Neural progenitor cell (in vitro differentiated cells): ENCODE data around the gene UPK2.

Experiments used
- EZH2 ChIP-seq: fragments of 200-600 bp; sonication (generic); IDR thresholded peaks from 2 replicates; pipeline ENCODE4 v1.6.1; 2017; ENCODE audit warnings: antibody characterized with exemption, mild to moderate bottlenecking, moderate library complexity
- TF ChIP-seq, protein P1 (sequence below): fragments of 200-600 bp; sonication (generic); IDR thresholded peaks from 2 replicates; pipeline ENCODE4 v1.5.1; 2017; ENCODE audit warnings: antibody characterized with exemption, mild to moderate bottlenecking

GRCh38 chr11:118909619-118910308 is 46.3 kb upstream of the UPK2 start:
- TF ChIP-seq, protein P1, sequence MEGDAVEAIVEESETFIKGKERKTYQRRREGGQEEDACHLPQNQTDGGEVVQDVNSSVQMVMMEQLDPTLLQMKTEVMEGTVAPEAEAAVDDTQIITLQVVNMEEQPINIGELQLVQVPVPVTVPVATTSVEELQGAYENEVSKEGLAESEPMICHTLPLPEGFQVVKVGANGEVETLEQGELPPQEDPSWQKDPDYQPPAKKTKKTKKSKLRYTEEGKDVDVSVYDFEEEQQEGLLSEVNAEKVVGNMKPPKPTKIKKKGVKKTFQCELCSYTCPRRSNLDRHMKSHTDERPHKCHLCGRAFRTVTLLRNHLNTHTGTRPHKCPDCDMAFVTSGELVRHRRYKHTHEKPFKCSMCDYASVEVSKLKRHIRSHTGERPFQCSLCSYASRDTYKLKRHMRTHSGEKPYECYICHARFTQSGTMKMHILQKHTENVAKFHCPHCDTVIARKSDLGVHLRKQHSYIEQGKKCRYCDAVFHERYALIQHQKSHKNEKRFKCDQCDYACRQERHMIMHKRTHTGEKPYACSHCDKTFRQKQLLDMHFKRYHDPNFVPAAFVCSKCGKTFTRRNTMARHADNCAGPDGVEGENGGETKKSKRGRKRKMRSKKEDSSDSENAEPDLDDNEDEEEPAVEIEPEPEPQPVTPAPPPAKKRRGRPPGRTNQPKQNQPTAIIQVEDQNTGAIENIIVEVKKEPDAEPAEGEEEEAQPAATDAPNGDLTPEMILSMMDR = no peak
- no peak for TF ChIP-seq EZH2
